PFSK-1 (cell line): Measurements from ENCODE around the gene RASGRF1.

Experiments
- FOXP2 ChIP-seq: optimal IDR thresholded peaks from 2 replicates; pipeline ENCODE3; 2011; ENCODE audit warnings: borderline replicate concordance, control low read depth, inconsistent platforms; ENCODE audit not compliant: insufficient read depth; ENCODE audit errors: extremely low read length, extremely low read depth
- POLR2AphosphoS5 ChIP-seq: IDR thresholded peaks from 2 replicates; pipeline ENCODE4 v1.6.1; 2012; ENCODE audit warnings: low read depth, mild to moderate bottlenecking, control low read depth, low read length, moderate library complexity
- TF ChIP-seq, protein P1 (sequence below), 2 experiments: IDR thresholded peaks; 2 replicates each; pipeline versions ENCODE4 v1.6.1 to v1.8.0; 2011 to 2012; ENCODE audit warnings: low read depth in 2 of 2, low read length in 2 of 2, control low read depth in 1 of 2, inconsistent platforms in 1 of 2, mild to moderate bottlenecking in 1 of 2, moderate library complexity in 1 of 2; ENCODE audit not compliant: insufficient read depth in 1 of 2

DNA sequence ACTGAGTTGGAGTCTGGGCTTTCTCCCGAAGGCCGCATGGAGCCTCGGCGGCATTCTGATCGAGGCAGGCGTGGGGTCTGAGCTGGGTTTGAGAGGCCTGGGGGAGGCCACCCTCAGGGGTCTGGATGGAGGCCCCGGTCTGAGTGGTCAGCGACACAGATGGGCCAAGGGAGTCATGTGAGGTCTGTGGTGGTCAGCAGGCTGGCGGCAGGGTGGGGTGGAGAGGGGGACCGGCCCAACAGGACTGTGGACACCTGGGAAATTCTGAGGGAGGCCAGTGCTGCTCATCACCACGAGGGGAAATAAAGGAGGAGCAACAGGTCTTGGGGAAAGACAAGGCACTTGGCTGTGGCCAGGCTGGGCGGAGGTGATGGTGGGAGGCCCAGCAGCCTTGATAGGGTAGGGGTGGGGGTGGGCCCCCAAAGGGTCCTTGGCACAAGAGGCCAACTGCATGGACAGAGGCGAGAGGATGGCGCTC lies 161.9 kb downstream of the RASGRF1 start:
- no peak for TF ChIP-seq POLR2AphosphoS5
- TF ChIP-seq, protein P1, sequence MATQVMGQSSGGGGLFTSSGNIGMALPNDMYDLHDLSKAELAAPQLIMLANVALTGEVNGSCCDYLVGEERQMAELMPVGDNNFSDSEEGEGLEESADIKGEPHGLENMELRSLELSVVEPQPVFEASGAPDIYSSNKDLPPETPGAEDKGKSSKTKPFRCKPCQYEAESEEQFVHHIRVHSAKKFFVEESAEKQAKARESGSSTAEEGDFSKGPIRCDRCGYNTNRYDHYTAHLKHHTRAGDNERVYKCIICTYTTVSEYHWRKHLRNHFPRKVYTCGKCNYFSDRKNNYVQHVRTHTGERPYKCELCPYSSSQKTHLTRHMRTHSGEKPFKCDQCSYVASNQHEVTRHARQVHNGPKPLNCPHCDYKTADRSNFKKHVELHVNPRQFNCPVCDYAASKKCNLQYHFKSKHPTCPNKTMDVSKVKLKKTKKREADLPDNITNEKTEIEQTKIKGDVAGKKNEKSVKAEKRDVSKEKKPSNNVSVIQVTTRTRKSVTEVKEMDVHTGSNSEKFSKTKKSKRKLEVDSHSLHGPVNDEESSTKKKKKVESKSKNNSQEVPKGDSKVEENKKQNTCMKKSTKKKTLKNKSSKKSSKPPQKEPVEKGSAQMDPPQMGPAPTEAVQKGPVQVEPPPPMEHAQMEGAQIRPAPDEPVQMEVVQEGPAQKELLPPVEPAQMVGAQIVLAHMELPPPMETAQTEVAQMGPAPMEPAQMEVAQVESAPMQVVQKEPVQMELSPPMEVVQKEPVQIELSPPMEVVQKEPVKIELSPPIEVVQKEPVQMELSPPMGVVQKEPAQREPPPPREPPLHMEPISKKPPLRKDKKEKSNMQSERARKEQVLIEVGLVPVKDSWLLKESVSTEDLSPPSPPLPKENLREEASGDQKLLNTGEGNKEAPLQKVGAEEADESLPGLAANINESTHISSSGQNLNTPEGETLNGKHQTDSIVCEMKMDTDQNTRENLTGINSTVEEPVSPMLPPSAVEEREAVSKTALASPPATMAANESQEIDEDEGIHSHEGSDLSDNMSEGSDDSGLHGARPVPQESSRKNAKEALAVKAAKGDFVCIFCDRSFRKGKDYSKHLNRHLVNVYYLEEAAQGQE (IDR thresholded peaks at IDR 0.05; ENCODE audit: insufficient read depth in 1 of 2, low read depth in 2 of 2, low read length in 2 of 2) = no peak
- no peak for TF ChIP-seq FOXP2
